ENCODE measurements around the gene CCL27.
A peak's percentile ranks its signal among the peaks of the same experiment; 100 is the strongest.

CCL27 gene

DNA sequence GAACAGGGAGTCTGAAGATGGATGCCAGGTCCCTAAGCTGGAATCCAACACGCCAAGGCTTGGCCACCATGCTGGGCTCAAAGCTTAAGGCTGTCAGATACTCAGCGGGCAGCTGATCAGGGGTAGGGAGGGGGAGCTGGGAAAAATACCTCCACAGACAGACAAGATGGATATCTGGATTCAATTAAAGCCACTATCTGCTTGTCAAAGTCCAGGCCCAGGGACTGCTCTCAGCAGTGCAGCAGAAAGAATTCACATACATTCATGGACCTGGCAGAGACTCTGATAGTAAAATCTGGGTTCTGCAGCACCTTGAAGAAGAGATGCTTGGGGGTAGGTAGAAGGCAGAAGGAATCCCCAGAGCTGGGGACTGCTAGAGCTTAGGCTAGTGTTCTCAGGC, 47.3 kb downstream of the CCL27 start:
- Histone ChIP-seq H4K20me1 (ENCODE audit: insufficient read depth, low read length) (no peaks in the 10 kb centered on the region), H2AFZ (ENCODE audit: low read depth, low read length) (no peak overlapping the region), H3K9ac (ENCODE audit: low read length) (no peak overlapping the region), H3K27ac (ENCODE audit: low read length) (no peak overlapping the region), H3K27me3 (ENCODE audit: low read depth, low read length) (no peaks in the 10 kb centered on the region), H3K36me3 (replicated peaks; ENCODE audit: low read depth, low read length) (peaks cover 6% of the 10 kb centered on the region), H3K4me1 (ENCODE audit: low read length) (peaks cover 18% of the 10 kb centered on the region), H3K9me3 (ENCODE audit: insufficient read depth, low read length) (no peaks in the 10 kb centered on the region), H3K4me2 (ENCODE audit: low read length) (no peak overlapping the region), H3K79me2 (ENCODE audit: low read length) (peaks cover 13% of the 10 kb centered on the region), H3K4me3 (ENCODE audit: low read length) (no peak overlapping the region)
- TF ChIP-seq, protein P1, sequence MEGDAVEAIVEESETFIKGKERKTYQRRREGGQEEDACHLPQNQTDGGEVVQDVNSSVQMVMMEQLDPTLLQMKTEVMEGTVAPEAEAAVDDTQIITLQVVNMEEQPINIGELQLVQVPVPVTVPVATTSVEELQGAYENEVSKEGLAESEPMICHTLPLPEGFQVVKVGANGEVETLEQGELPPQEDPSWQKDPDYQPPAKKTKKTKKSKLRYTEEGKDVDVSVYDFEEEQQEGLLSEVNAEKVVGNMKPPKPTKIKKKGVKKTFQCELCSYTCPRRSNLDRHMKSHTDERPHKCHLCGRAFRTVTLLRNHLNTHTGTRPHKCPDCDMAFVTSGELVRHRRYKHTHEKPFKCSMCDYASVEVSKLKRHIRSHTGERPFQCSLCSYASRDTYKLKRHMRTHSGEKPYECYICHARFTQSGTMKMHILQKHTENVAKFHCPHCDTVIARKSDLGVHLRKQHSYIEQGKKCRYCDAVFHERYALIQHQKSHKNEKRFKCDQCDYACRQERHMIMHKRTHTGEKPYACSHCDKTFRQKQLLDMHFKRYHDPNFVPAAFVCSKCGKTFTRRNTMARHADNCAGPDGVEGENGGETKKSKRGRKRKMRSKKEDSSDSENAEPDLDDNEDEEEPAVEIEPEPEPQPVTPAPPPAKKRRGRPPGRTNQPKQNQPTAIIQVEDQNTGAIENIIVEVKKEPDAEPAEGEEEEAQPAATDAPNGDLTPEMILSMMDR (IDR thresholded peaks at IDR 0.05; ENCODE audit: low read depth, low read length), result no peak
- no peak for TF ChIP-seq EZH2phosphoT487 (IDR thresholded peaks at IDR 0.05; ENCODE audit: low read depth)

DNA sequence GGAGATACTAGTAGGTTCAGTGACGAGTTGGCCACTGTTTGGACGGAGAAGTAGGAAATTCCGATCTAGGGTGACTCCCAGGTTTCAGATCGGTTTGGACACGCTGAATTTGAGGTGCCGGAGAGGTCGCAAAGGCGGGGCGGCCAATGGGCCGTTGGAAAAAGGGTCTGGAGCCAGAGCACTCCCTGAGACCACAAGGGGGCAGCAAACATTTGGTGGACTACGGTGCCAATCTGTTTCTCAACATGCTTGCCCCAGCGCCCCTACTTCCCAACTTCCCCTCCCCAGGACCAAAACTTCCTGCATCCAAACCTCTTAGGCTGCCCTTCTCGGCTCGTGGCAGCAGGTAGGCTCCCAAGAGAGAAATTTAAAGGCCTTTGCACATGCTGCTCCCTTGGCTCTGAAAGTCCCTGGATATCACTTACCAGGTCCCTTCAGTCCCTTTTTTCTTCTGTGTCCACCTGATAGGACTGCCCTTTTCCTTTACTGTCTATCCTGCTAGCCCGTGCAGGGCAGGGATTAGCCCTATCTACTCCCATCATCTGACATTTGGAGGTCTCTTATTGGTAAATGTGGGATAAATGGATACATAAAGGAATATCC, 49.6 kb downstream of the CCL27 start:
- peak overlapping the region; percentile 98 for H3K4me3 ChIP-seq (ENCODE audit: low read length)

More for the DNA sequence above, 49.6 kb downstream of the CCL27 start:
- Histone ChIP-seq H4K20me1 (ENCODE audit: insufficient read depth, low read length) (no peaks in the 10 kb centered on the region), H2AFZ (ENCODE audit: low read depth, low read length) (peak overlapping the region; percentile 86; the same call in 1 of the 2 replicates), H3K9ac (ENCODE audit: low read length) (peak overlapping the region; percentile 98), H3K27me3 (ENCODE audit: low read depth, low read length) (no peaks in the 10 kb centered on the region), H3K27ac (ENCODE audit: low read length) (peak overlapping the region; percentile 4; the same call in 1 of the 2 replicates), H3K79me2 (ENCODE audit: low read length) (peaks cover 13% of the 10 kb centered on the region), H3K4me1 (ENCODE audit: low read length) (peaks cover 11% of the 10 kb centered on the region), H3K4me2 (ENCODE audit: low read length) (peak overlapping the region; percentile 96), H3K36me3 (replicated peaks; ENCODE audit: low read depth, low read length) (peaks cover 10% of the 10 kb centered on the region), H3K9me3 (ENCODE audit: insufficient read depth, low read length) (no peaks in the 10 kb centered on the region)
- no peak for TF ChIP-seq EZH2phosphoT487 (IDR thresholded peaks at IDR 0.05; ENCODE audit: low read depth)
- TF ChIP-seq, protein P1 (IDR thresholded peaks at IDR 0.05; ENCODE audit: low read depth, low read length), result peak; percentile 82

Measured in OCI-LY3 (cell line).